ENCODE measurements around the gene CD101.

The CD101 gene

DNA sequence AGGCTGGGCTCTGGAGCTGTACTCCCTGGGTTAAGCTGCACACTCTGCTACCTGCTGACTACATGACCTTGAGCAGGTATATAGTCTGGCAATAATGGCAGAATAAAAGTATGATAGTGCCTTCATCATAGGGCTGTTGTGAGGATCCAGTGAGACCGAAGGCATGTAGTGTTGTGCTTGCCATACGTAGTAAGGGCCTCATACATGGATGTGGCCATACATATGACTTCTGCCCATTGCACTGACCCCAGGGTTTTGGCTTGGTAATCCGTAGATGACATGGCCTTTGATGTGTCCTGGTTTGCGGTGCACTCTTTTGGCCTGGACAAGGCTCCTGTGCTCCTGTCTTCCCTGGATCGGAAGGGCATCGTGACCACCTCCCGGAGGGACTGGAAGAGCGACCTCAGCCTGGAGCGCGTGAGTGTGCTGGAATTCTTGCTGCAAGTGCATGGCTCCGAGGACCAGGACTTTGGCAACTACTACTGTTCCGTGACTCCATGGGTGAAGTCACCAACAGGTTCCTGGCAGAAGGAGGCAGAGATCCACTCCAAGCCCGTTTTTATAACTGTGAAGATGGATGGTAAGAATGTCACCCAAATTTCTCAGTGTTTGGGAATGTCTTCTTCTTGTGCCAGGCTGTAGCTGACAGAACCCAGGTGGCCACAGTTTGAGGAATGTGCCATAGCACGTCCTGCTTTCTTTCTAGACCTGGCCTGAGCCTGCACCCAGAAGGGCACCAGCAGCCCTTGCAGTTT, 17.0 kb upstream of the CD101 start:
- no peak for DNase-seq (ENCODE audit: low read depth in 4 of 4, low spot score in 1 of 4)

GRCh38 chr1:116986421-116987255, 14.9 kb upstream of the CD101 start:
- peak; percentile 15 to 25 (median 21) for DNase-seq (ENCODE audit: low read depth in 4 of 4, low spot score in 1 of 4)

DNA sequence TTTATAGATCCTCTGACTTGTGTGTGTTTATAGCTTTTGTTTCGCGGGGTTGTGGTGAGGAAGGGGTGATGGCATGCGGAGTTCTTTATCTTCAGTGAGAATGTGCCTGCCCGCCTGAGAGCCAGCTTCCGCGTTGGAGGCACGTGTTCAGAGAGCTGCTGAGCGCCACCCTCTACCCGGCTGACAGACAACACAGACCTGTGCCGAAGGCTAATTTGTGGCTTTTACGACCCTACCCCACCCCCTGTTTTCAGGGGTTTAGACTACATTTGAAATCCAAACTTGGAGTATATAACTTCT, 14.4 kb upstream of the CD101 start:
- DNase-seq (ENCODE audit: low read depth in 4 of 4, low spot score in 1 of 4): peak; percentile 21 to 49 (median 43)

DNA sequence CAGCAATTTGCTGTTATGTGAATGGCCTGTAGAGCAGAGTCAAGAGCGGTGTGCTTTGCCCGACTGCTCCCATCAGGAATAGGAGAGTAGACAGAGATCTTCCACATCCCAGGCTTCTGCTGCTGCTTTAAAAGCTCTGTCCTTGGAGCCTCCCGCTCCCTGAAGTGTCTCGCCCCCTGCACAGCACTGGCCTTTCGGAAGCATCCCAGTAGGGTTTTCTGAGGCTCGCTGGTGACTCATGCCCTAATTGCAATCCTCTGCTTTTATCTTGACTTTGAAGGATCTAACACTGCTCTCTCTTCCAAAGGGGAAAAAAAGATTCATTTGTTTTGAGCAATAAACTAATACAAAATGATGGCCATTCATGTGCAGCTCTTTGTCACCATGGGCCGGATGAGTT, 13.3 kb upstream of the CD101 start:
- no peak for DNase-seq (ENCODE audit: low read depth in 4 of 4, low spot score in 1 of 4)

GRCh38 chr1:116988908-116989307, 12.7 kb upstream of the CD101 start:
- no peak for DNase-seq (ENCODE audit: low read depth in 4 of 4, low spot score in 1 of 4)

- DNase-seq (ENCODE audit: low read depth in 4 of 4, low spot score in 1 of 4): no peak
Observed at GRCh38 chr1:116989835-116990234, 11.7 kb upstream of the CD101 start.

GRCh38 chr1:116990612-116991151, 10.9 kb upstream of the CD101 start:
- no peak for DNase-seq (ENCODE audit: low read depth in 4 of 4, low spot score in 1 of 4)

DNA sequence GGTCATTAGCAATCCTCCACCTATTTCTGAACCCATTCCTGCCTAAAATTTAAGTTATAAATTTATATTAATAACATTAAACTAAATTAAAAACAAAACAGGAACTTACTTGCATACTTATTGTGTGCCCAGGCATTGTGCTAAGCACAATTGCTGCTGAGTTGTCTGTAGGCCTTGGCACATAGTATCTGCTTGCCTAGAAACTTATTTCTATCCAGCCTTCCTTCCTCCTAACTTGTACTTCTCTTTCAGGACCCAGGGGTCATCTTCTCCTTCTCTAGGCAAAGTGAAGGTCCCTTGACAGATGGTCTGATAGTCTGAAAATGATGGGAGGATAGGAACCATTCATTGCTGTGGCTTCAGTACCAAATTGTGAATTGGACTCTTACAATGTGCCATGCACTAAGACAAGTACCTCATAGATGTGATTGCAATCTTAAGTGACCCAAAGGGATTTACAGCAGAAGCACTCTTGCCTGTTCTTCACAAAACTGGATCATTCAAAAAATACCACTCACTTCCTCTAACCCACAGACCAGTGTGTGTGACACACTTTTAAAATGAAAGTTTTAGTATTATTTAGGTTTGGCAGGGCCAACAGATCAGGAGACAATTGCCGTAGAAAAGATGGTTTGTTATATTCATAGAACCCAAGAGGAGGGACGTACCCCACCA, 10.3 kb upstream of the CD101 start:
- DNase-seq (ENCODE audit: low read depth in 4 of 4, low spot score in 1 of 4): no peak

- DNase-seq (ENCODE audit: low read depth in 4 of 4, low spot score in 1 of 4): no peak
Observed at GRCh38 chr1:116991918-116992317, 9.6 kb upstream of the CD101 start.

DNA sequence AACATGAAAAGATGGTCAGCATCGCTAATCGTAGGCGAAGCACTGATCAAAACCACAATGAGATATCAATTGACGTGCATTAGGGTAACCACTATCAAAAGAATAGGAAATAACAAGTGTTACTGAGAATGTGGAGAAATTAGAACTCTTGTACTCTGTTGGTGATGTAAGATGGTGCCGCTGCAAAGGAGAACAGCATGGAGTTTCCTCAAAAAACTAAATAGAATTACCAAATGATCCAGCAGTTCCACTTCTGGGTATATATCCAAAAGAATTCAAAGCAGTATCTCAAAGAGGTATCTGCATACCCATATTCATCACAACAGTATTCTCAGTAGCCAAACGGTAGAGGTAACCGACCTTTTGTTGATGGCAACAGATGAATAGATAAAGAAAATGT, 8.3 kb upstream of the CD101 start:
- no peak for DNase-seq (ENCODE audit: low read depth in 4 of 4, low spot score in 1 of 4)

DNA sequence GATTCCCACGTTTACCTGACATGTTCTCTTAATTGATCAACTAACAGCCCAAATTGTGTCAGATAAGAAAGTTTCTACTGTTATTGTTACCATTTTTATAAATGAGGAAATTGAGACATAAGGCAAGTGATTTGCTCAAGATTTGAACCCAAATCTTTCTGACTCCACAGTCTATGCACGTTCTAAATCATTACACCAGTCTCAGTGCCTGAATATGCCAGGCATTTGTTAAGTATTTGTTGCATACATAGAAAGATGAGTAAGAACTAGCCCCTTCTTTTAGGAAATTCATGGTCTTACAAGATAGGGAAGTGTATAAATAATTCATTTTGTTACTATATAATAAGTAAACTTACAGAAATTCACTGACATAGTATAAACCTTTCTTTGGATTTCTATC, 7.1 kb upstream of the CD101 start:
- DNase-seq (ENCODE audit: low read depth in 4 of 4, low spot score in 1 of 4): no peak

- DNase-seq (ENCODE audit: low read depth in 4 of 4, low spot score in 1 of 4): no peak
Observed at GRCh38 chr1:116997066-116997465, 4.5 kb upstream of the CD101 start.

DNA sequence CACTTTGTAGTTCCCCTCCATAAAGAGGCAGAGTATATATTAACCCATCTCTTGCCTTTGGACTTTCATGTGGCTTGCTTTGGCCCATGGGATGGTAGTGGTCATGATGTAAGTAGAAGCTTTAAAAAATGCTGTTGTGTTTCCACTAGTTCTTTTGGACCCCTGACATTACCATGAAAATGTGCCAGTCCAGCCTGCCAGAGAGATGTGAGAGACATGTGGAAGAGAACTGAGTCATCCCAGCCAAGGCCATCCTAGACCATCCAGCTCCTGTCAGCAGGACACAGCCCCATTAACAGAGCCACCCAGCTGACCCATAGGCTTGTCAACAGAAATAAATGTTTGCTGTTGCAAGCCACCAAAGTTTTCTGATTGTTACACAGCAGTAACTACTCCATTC, 3.9 kb upstream of the CD101 start:
- DNase-seq (ENCODE audit: low read depth in 4 of 4, low spot score in 1 of 4): no peak

GRCh38 chr1:116999596-116999995, 2.0 kb upstream of the CD101 start:
- DNase-seq (ENCODE audit: low read depth in 4 of 4, low spot score in 1 of 4): no peak

- no peak for DNase-seq (ENCODE audit: low read depth in 4 of 4, low spot score in 1 of 4)
Observed at GRCh38 chr1:117000142-117000541, 1.4 kb upstream of the CD101 start.

DNA sequence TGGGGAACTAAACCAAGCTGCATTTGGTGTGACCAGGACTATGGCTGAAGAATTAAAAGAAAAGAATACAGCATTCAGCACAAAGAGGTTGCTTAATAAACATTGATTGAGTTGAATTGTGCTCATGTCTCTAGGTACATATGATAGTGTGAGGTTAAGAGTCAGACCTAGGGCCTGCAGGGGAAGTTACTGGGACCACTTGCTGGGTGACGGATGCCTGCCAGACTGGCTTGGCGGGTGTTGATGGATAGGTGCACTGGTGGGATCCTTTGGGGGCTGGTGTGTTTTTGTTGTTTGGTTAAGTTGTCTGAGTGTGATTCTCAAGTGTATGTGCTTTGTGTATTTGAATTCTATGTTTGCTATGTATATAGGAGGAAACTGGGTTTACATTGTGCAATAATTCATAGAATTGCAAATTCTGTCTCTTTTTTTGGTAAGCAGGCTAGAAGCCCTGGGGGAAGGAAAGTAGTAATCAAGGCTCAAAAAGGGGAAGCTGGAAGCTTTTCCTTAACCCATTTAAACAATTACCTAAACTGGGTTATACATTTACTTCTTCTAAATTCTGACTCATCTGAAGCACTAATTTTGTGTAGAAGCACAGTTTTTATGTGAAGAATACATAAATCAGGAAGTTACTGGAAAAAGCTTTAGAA, 1.8 kb downstream of the CD101 start:
- no peak for DNase-seq (ENCODE audit: low read depth in 4 of 4, low spot score in 1 of 4)

DNA sequence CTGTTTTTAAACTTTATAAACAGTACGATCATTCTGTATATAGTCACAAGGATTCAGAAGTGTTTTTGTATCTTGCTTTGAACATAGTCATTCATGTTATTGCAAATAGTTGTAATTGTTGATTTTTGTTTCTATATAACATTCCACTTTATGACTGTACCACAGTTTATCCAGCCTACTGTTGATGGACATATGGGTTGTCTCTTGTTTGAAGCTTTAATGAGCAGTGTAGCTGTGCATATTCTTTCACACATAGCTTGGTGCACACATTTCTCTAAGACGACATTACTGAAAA, 6.1 kb downstream of the CD101 start:
- no peak for DNase-seq (ENCODE audit: low read depth in 4 of 4, low spot score in 1 of 4)

DNA sequence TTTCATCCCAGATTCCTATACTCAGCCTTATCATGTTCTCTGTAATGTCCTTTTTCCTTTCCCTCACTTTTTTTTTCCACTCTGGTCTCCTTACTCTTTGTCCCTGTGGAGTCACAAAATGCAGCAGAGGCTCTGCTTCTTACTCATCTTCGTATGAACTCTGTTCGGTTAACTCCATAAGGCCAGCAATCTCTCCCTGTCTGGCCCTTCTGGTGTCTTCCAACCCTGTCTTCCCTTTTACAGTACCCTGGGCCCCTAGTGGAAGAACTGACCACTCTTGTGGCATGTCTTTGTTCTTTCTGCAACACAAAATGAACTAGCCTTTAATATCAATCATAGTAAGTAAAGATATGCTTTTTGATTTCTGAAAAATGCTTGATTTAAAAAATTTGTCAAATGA, 7.1 kb downstream of the CD101 start:
- DNase-seq (ENCODE audit: low read depth in 4 of 4, low spot score in 1 of 4): no peak

- no peak for DNase-seq (ENCODE audit: low read depth in 4 of 4, low spot score in 1 of 4)
Observed at GRCh38 chr1:117009132-117009531, 7.6 kb downstream of the CD101 start.

DNA sequence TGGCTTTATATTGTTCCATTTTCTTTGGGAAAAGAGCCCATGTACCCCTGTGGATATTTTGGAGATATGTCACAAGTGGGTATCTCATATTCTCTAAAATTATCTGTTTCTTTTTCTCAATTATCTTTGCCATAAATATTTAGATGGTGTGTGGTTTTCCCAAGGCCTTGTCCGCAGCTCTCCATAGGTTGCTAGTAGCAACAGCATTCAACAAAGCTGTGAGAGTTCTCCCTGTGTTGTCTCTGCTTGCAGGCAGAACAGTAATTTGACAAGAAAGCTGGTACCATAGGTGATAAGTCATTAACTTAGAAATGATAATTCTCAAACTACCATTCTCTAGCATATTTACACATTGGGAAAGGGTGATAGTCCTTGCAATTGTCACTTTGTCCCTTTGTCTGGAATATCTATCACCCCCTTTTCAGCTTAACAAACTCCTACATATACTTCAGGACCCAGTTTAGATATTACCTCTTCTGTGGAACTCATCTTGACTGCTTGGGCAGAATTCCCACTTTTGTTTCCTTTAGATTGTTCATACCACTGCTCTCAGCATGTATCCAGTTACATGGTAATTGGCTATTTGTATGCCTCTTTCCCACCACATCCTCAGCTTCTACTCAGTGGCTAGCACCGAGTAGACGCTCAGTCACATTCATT, 8.9 kb downstream of the CD101 start:
- no peak for DNase-seq (ENCODE audit: low read depth in 4 of 4, low spot score in 1 of 4)

DNA sequence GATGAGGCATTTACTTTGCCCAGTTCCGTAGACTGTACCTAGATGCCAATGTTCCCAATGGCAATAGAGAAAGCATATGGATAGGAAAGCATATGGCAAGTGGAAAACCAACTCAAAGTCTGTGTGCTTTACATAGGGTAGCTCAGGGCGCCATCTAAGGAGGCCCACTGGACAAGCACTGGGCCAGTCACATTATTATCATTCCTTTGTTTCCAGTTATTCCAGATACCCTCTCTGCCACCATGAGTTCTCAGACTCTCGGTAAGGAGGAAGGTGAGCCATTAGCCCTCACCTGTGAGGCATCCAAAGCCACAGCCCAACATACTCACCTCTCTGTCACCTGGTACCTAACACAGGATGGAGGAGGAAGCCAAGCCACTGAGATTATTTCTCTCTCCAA, 9.8 kb downstream of the CD101 start:
- no peak for DNase-seq (ENCODE audit: low read depth in 4 of 4, low spot score in 1 of 4)
